Ishikawa (cell line): Measurements from ENCODE around the gene H3-3A.

ENCODE experiments used
- CREB1 ChIP-seq: IDR thresholded peaks from 2 replicates; pipeline ENCODE4 v1.6.1; 2012; ENCODE audit warnings: low read depth
- EP300 ChIP-seq: IDR thresholded peaks from 2 replicates; pipeline ENCODE4 v1.6.1; 2012; ENCODE audit warnings: borderline replicate concordance
- NFIC ChIP-seq: IDR thresholded peaks from 2 replicates; pipeline ENCODE4 v1.6.1; 2012
- RAD21 ChIP-seq: IDR thresholded peaks from 2 replicates; pipeline ENCODE4 v1.6.1; 2012; ENCODE audit warnings: low read depth
- REST ChIP-seq: IDR thresholded peaks from 2 replicates; pipeline ENCODE4 v1.6.1; 2012; ENCODE audit warnings: low read depth, mild to moderate bottlenecking
- TCF12 ChIP-seq: IDR thresholded peaks from 2 replicates; pipeline ENCODE4 v1.6.1; 2012; ENCODE audit warnings: low read depth
- TEAD4 ChIP-seq: IDR thresholded peaks from 2 replicates; pipeline ENCODE4 v1.6.1; 2012
- YY1 ChIP-seq: IDR thresholded peaks from 2 replicates; pipeline ENCODE4 v1.6.1; 2012; ENCODE audit warnings: low read depth
- TF ChIP-seq, protein P1 (sequence below): IDR thresholded peaks from 2 replicates; pipeline ENCODE4 v1.6.1; 2012

DNA sequence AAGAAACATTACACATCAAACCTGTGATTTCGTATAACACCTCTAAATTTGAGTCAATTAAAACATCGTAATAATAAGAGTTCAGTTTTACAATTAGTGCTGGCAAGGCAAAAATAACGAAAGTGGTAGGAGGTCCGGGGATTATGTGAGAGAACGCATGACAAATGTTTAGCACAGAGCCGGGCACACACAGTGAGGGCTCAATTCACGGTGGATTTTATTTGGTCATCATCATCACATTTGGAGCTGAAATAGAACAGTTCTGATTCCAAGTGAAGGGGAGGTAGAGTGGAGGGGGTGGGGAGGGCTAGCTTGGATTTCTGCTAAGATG lies 20.0 kb downstream of the H3-3A start:
- TF ChIP-seq TCF12 (no peak), RAD21 (no peak), EP300 (no peak), REST (no peak), TEAD4 (no peak), YY1 (no peak), NFIC (no peak), CREB1 (no peak)
- TF ChIP-seq, protein P1, sequence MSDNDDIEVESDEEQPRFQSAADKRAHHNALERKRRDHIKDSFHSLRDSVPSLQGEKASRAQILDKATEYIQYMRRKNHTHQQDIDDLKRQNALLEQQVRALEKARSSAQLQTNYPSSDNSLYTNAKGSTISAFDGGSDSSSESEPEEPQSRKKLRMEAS: no peak
